Measurements from ENCODE around the gene GAD2.

Gene GAD2

GRCh38 chr10:26216585-26217395 lies at the start of gene GAD2:
Gene GAD2 (plus strand): TSS chr10:26216774. CDS start chr10:26216810, 36 bp downstream.
- DNase-seq, result no peak

- DNase-seq, result no peak
Measured at GRCh38 chr10:26169466-26169865, 47.1 kb upstream of the GAD2 start.

- no peak for DNase-seq
Measured at GRCh38 chr10:26172131-26172530, 44.4 kb upstream of the GAD2 start.

GRCh38 chr10:26173837-26174236 lies 42.7 kb upstream of the GAD2 start:
- DNase-seq, result no peak

GRCh38 chr10:26177341-26177740 lies 39.2 kb upstream of the GAD2 start:
- DNase-seq, result no peak

- no peak for DNase-seq
Measured at GRCh38 chr10:26194275-26194674, 22.3 kb upstream of the GAD2 start.

- DNase-seq, result no peak
Measured at GRCh38 chr10:26197248-26197647, 19.3 kb upstream of the GAD2 start.

GRCh38 chr10:26198119-26198518 lies 18.5 kb upstream of the GAD2 start:
- DNase-seq, result no peak

GRCh38 chr10:26199841-26200240 lies 16.7 kb upstream of the GAD2 start:
- no peak for DNase-seq

GRCh38 chr10:26205223-26205622 lies 11.4 kb upstream of the GAD2 start:
- DNase-seq, result no peak

GRCh38 chr10:26211781-26212444 lies 4.7 kb upstream of the GAD2 start:
- no peak for DNase-seq

- DNase-seq, result no peak
Measured at GRCh38 chr10:26212511-26212910, 4.1 kb upstream of the GAD2 start.

- no peak for DNase-seq
Measured at GRCh38 chr10:26213157-26213800, 3.3 kb upstream of the GAD2 start.

- DNase-seq, result no peak
Measured at GRCh38 chr10:26214004-26214403, 2.6 kb upstream of the GAD2 start.

GRCh38 chr10:26214551-26215395 lies 1.8 kb upstream of the GAD2 start:
- no peak for DNase-seq

GRCh38 chr10:26215396-26215934 lies 1.1 kb upstream of the GAD2 start:
- no peak for DNase-seq

- no peak for DNase-seq
Measured at GRCh38 chr10:26215935-26216584, 514 bp upstream of the GAD2 start.

GRCh38 chr10:26217396-26218086 lies 967 bp downstream of the GAD2 start:
- no peak for DNase-seq

- no peak for DNase-seq
Measured at GRCh38 chr10:26219676-26220075, 3.1 kb downstream of the GAD2 start.

GRCh38 chr10:26220901-26221300 lies 4.3 kb downstream of the GAD2 start:
- no peak for DNase-seq

GRCh38 chr10:26221541-26221940 lies 5.0 kb downstream of the GAD2 start:
- DNase-seq, result no peak

GRCh38 chr10:26222563-26222962 lies 6.0 kb downstream of the GAD2 start:
- DNase-seq, result no peak

All from kidney glomerular epithelial cell (primary cell).